Nucleus accumbens (tissue), 56 donors: Measurements from ENCODE around the gene PIK3AP1.
"Not testable (repeated sequence)": the region's sequence is repeated elsewhere in the genome, so short reads cannot be mapped to it uniquely, and the experiment has no call there.

Experiments
- DNase-seq, 56 donors: peaks; one replicate each; lab custom pipeline; 2025; lab: John Stamatoyannopoulos, UW

Gene PIK3AP1

DNA sequence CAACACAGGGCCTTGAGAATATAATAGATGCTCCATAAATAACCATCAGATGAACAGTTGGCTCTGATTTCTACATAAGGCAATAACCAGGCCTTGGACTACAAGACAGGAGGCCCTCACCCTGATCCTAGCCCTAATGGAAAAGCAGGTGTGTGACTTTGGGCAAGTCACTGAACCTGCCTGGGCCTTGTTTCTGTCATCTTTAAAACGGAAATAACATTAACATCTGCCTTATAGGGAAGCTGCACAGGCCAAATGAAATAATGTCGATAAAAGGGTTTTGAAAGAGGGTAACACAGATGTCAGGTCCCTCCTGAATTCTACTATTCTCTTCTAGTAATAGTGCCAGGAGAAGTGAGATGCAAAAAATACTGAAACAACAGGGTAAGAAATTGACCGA, 20.7 kb downstream of the PIK3AP1 start:
- no peak for DNase-seq

DNA sequence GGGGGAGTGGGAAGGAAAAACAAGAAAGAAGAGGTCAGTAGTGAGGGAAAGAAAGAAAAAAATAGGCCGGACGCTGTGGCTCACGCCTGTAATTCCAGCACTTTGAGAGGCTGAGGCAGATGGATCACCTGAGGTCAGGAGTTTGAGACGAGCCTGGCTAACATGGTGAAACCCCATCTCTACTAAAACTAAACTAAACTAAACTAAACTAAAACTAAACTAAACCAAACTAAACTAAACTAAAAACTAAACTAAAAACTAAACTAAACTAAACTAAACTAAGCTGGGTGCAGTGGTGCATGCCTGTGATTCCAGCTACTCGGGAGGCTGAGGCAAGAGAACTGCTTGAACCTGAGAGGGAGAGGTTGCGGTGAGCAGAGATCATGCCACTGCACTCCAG, 22.0 kb downstream of the PIK3AP1 start:
- DNase-seq = not testable (repeated sequence)

DNA sequence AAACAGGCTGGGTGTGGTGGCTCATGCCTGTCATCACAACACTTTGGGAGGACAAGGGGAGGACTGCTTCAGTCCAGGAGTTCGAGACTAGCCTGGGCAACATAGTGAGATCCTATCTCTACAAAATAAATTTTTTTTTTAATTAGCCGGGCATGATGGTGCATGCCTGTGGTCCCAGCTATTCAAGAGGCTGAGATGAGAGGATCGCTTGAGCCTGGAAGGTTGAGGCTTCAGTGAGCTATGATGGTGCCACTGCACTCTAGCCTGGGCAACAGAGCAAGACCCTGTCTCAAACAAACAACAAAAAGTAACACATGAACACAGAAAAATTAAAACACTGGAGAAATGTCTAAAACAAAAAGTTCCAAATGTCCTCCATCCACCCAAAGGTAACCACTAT, 22.9 kb downstream of the PIK3AP1 start:
- no peak for DNase-seq

DNA sequence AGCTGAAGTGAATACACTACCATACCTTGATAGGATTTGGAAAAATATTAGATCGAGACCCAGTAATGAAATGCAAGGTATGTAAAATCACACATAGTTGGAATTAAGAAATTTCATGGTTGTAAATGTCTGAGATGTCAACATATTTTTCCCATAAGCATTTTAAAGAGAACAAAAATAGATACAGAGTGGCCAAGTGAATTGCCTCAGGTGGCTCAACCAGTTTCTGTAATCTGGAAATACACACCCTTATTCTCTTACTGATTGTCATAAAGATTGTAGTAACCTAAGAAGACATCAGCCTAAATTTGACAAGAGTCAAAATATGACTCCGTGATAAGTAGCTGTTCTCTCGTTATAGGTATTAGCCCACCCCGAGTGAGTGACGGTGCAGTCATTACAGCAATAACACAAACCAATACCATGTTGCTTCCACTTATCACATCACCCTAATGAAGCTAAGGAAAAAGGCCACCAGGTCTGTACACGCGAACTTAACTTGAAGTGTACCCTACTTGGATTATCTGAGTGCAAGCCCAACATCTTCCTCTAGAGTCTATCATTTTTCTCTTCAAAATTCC, 23.4 kb downstream of the PIK3AP1 start:
- no peak for DNase-seq

DNA sequence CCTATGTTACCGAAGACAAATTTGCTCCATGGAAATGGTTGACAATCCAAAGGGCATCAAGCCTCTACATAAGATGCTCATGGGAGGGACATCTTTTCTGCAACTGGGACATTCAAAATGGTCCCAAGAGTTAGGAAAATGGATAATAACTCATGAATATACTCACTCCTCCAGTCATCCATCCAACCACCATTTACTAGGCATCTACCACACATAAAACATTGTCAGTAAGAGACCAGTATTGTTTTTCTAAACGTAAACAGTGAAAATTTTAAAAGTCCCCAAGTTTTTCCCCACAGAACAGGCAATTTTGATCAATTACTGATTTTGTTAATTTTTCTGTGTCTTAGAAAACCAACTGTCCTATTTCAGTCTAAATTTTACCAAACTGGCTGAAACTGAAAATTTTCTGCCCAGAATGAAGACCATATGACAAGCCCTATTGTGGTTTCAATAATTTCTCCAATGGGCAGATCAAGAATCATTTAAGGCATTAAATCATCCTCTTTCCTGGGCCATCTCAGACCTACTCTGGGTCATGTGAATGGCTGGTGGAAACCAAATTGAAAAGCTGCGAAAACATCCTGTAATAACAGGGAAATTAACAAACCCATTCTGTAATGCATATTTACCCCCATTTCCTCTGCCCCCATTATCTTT, 24.2 kb downstream of the PIK3AP1 start:
- DNase-seq = no peak

DNA sequence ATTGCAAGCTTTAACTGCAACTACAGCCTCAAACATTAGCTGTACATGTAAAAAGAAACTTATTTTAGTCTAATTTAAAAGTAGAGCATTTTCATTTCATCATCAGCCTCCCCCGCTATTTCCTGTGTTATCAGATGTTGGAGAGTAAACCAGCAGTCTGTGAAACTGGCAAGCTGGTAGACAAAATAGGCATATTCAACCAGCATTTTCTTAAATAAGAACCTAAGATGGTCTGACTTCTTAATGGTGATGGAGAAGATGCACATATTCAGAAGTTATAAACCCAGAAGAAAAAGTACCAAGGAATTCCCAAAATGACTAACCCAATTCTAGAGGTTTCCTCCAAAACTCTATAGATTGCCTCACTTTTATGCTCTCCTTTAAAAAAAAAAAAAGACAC, 24.9 kb downstream of the PIK3AP1 start:
- no peak for DNase-seq

DNA sequence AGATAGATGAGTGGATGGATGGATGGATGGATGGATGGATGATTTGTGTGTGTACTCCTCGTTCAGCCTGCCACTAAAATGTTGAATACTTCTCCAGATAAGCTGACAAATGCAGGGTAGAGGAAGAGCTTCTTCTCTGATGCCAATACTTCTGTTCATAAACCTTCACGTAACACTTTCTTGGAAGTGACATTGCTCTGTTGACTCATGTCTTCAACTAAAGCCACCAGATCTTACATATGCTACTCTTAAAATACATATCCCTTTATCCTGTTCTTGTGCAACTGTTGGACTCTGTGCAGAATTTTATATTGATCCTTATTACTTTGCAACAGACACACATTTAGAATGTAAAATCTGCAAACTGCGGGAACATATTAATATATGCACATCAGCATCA, 26.9 kb downstream of the PIK3AP1 start:
- DNase-seq = no peak

DNA sequence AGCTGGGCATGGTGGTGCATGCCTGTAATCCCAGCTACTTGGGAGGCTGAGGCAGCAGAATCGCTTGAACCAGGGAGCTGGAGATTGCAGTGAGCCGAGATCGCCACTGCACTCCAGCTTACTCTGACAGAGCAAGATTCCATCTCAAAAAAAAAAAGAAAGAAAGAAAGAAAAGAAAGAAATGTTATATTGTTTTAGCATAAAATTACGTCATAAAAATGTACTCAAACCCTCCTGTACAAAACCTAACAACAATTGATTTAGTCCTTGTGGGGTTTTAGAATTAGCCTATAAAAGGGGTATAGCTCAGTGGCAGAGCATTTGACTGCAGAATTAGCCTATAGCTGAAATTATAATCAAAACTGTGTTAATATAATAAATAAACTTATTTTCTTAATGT, 27.9 kb downstream of the PIK3AP1 start:
- no peak for DNase-seq

DNA sequence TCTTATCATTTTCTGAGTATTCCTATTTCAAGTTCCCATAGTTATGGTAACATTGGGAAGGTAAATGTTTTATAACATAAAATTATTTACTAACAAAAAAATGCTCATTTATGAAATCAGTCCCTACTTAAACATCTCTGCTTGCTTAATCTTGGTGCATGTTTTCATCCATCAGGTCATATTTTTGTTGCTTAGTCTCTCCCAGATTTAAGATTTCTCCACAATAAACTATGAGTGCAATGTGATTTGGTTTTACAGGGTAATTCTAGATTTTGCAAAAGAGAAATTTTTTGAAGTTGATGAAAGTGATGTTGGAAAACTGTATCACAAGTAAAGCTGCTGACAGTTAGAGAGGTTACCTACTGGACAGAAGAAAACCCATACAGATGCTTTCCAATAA, 28.6 kb downstream of the PIK3AP1 start:
- DNase-seq = no peak

DNA sequence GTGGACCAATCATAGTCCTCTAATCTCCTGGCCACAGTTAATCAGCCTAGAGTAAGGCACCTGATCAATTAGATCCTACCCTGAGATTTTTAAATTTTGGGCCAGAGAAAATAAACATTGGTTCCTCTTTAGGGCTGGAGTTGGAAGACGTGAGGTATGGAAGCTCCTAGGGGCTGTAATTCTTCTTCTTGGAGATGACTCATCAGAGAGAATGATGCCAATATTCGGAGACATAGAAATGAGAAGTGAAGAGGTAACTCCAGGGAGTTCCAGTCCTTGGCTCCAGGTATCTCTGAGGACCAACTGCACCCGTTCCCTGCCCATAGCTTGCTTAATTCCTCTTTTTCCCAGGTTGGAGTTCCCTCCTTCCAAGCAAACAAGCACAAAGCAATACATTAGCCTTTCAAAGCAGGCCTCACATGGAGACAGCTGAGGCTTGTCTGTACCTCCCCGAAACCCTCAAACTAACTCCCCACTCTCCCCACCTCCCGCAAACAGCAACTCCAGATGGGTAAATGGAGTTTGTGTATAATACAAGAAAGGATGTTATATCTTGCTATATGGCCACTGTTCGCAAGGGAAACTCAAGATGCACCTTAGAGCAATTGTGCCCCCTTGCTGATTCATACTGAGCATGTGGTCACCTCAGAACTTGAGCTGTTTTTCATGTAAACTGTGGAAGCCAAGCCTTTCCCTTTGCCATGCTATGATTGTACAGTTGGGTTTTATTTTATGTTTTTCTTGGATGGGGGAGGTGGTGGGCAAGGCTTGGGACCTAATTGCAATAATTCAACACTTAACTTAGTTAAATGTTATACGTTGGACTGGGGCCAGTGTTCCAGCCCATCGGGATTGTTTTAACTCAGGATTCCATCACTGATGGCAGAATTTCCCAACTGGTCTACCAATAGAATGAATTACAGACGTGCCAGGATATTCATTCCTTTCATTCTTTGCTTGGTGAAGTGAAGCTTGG, 29.3 kb downstream of the PIK3AP1 start:
- DNase-seq = no peak

DNA sequence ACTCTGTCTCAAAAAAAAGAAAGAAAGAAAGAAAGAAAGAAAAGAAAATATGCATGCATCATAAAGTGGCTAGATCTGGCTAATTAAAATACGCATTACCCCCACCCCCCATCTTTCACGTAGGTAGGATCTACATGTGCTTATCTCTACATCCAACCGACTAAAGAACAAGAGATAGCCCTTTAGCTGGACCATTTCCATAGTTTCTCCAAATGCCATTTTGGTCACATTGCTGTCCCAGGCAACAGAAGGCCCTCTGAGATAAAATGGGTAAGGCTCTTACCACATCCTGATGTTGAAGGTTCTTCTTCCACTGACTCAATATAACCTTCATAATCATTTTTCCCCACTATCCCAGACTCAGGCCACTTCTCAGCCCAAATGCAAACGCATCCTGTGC, 31.5 kb downstream of the PIK3AP1 start:
- no peak for DNase-seq

DNA sequence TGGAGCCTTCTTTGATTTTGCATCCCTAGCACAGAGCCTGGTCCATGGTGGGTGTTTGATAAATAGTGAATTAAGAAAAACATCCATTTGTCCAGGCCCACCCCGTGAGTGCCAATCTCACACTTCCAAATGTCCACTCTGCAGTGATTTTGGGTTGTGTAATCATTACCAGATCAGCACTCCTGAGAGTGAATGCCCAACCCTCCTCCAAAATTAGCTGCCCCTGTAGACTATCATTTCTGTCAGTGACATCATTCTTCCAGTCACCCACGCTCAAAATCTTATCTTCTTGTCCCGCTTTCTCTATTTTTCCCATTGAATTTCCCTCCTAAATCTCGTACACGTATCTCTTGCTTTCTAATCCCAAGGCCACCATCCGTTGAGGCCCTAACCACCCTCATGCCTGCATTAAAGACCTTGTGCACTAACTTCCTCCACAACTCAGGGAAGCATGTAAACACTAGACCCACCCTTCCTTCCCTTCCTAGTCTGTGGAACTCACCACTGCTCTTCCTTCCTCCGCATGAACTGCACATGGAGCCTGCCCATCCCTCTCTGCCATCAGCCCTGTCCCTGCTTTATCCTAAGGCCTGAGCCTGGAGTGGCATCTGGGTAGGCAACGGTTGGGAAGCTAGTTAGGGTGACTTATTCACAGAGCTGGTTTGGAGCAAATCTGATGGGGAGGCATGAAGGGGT, 32.8 kb downstream of the PIK3AP1 start:
- DNase-seq = no peak

DNA sequence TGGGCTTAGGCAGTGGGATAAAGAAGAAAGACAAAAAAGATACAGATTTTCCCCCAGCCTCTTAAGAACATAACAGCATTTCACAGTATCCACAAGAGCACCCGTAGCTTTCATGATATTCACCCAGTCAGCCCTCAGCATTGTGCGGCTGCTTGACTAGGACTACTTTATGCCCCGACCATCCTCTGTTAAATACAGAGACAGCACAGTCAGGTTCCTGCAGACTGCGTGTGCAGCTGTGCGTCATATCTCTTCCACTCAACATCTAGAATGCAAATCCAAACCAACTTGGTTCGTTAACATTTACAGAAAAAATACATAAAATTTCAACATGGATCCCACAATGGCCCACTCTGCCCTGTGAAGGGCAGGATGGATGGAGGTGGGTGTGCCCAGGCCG, 33.8 kb downstream of the PIK3AP1 start:
- DNase-seq = no peak

DNA sequence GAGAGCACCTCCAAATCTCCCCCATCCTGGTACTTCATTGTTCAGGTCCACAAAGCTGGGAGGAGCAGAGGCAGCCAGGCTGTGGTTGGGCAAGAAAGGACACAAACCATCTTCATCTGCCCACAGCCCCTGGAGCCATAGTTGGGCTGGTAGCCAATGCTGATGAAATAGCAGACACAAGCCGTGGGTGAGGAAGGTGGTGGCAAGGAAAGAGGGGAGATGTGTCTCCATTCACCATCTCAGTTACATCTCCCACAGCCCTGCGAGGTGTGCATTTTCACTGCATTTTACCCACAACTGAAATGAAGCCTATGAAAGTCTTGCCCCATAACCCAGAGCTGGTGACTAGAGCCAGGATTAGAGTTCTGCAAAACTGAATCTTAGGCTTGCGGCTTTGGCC, 35.0 kb downstream of the PIK3AP1 start:
- DNase-seq = no peak

DNA sequence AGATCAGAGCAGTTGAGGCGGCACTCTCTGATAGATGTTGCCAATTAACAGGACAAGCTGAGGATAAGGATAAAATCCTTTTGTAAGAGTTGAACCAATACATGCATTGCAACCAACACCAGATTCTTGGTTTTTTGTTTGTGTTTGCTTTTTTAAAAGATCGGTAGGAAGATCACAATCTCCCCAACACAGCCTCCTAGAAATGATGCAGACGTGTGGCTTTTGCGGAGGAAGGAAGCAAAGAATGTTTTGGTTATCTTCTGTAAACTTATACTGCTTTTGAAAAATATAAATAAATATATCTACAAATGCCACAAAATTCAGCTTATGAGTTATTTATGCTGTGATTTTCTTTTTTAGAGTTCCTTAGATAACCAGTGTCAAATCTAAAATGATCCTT, 35.5 kb downstream of the PIK3AP1 start:
- DNase-seq = no peak

DNA sequence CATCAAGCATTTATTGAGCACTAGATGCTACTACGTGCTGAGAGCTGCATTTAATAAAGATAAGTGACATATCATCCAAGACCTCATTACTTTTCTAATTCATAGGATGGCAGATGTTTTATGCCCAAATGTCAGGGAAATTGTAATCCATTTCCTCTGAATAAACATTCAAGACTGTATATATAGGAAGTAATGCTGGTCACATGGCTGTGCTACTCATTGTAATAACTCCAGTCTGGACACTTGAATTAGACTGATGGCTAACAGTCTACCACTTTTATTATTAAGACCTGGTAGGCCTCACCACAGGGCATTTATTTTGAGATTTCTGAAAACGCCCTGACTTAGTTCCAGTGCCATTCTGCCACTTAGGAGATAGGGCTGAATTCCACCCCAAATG, 36.6 kb downstream of the PIK3AP1 start:
- DNase-seq = no peak

DNA sequence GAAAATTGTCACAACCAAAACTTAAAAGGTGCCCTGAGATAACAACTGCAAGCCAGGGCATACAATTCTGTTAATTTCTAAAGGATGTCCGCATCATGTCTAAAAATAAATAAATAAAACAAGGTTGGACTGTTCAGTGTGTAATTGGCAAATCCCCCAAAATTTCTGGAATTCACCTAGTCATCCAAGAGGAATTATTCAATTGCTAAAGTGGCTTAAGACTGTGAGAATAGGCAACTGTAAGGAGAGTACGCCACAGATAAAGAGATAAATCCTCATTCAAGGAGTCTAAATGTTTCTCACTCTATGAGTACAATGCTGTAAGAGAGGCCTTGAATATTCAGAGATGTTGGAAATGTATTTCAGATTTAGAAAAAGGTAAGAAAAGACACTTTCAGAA, 37.2 kb downstream of the PIK3AP1 start:
- no peak for DNase-seq

DNA sequence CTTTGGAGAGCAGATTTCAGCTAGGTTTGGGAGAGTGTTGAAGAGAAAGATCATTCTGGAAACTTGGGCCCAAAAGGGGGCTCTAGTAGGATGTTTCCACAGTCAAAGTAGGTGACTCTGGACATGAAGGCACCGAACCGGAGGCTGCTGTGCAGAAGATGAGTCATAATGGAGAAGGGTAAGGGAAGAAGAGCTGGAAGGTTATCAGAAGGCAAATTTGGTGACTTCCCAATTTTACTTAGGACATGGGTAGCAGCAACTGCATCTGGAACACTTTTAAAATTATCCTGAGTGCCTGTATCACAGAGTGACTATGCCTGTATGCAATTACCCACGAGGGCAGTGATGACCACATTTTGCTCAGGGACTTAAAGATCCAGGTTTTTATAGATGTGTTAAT, 38.8 kb downstream of the PIK3AP1 start:
- no peak for DNase-seq

DNA sequence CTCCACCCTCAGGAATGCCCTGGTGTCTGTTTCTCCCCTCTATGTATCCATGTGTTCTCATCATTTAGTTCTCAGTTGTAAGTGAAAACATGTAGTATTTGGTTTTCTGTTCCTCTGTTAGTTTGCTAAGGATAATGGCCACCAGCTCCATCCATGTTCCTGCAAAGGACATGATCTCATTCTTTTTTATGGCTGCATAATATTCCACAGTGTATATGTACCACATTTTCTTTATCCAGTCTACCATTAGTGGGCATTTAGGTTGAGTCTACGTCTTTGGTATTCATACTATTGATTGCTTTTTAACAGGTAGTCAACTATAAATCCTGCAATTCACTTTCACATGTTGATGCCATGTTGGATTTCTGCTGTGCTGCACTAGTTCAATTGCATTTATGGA, 39.9 kb downstream of the PIK3AP1 start:
- DNase-seq = not testable (repeated sequence)

DNA sequence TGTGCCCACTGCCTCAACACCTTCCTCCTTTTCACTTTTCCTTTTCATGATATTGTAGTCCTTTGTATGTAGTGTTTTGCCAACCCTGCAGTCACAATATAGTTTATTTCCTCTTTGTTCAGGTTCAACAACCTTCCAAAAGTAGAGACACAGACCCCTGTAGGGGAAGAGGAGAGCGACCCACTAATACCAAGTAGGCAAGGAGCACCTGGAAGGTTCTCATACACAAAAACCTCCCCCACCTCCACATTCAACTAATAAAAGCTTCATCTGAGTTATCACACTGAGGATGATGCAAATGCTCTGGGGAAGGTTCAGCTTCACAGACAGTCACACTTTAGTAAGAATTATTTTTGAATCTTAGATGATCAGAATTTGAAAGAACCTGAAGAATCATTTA, 41.6 kb downstream of the PIK3AP1 start:
- DNase-seq = no peak
